Upper lobe of left lung (tissue), 6 donors: Measurements from ENCODE around the gene HSPA8. TPM values are rescaled to one million over a fixed set of nuclear protein-coding genes. Genes with fewer than 3 reads are reported as not detected.

Experiments
- ATAC-seq, 2 donors: fragments of 200-7000 bp; cut with Tn5 transposase; one replicate each; pipeline ENCODE4 v1.9.1; 2022; ENCODE audit warnings: mild to moderate bottlenecking in 2 of 2, moderate library complexity in 2 of 2; ENCODE audit not compliant: low FRiP score in 2 of 2
- DNase-seq, 2 donors: peaks; one replicate each; pipeline ENCODE4 v3.0.0-alpha.2; 2019 to 2020
- H3K27ac ChIP-seq, 4 donors: fragments of 200-600 bp; sonication (generic); one replicate each; pipeline ENCODE4 v1.5.1; 2016 to 2019
- H3K27me3 ChIP-seq, 4 donors: fragments of 200-600 bp; sonication (generic); one replicate each; pipeline ENCODE4 v1.5.1; 2017 to 2019
- H3K36me3 ChIP-seq, 4 donors: fragments of 200-600 bp; sonication (generic); one replicate each; pipeline ENCODE4 v1.5.1; 2016 to 2019
- H3K4me1 ChIP-seq, 4 donors: fragments of 200-600 bp; sonication (generic); one replicate each; pipeline ENCODE4 v1.5.1; 2018 to 2019
- H3K4me3 ChIP-seq, 4 donors: fragments of 200-600 bp; sonication (generic); one replicate each; pipeline ENCODE4 v1.5.1; 2017 to 2019; ENCODE audit warnings: mild to moderate bottlenecking in 2 of 4, moderate library complexity in 1 of 4
- H3K9me3 ChIP-seq, 4 donors: fragments of 200-600 bp; sonication (generic); one replicate each; pipeline ENCODE4 v1.5.1; 2018 to 2019
- CTCF ChIP-seq, 6 experiments: fragments of 450-650 bp in 4 of 6; fragments of 200-600 bp in 2 of 6; sonication (generic) in 2 of 6; IDR thresholded peaks; one replicate each; pipeline ENCODE4 v1.5.1; 2016 to 2019; ENCODE audit warnings: antibody characterized with exemption in 6 of 6
- EP300 ChIP-seq, 4 donors: sonication (generic); formaldehyde crosslinking; IDR thresholded peaks; one replicate each; pipeline ENCODE4 v1.5.1; 2017; ENCODE audit warnings: antibody characterized with exemption in 4 of 4, control low read depth in 2 of 4
- POLR2A ChIP-seq, 4 donors: fragments of 450-650 bp; IDR thresholded peaks; one replicate each; pipeline ENCODE4 v1.5.1; 2016 to 2017; ENCODE audit warnings: antibody characterized with exemption in 4 of 4, mild to moderate bottlenecking in 2 of 4
- POLR2AphosphoS5 ChIP-seq, 2 donors: sonication (generic); formaldehyde crosslinking; IDR thresholded peaks; one replicate each; pipeline ENCODE4 v1.5.1; 2017; ENCODE audit warnings: antibody characterized with exemption in 2 of 2
- WGBS, 2 donors: methylation state at CpG; one replicate each; pipeline ENCODE4 v1.1.5; 2017 to 2018; 5-methylcytosine and 5-hydroxymethylcytosine counted together
- small RNA-seq, 4 donors: library from RNA; depleted of rRNA; stranded (forward); fragments of <200 nt; gene quantifications; one replicate each; pipeline ENCODE3, GENCODE V24; 2016
- total RNA-seq, 6 donors: library from RNA; depleted of rRNA in 4 of 6; stranded (reverse); fragments of >200 nt in 4 of 6; gene quantifications; one replicate each; pipeline versions ENCODE4 v1.1.0 to v1.2.1, GENCODE V29; 2016 to 2021
- donor health status: DM: no; HTN: no; CAD: no; lungs with moderate emphysema.
- donor health status: DM: no; HTN: yes; CAD: no; lungs with severe emphysema.

The HSPA8 gene
- total RNA-seq, 6 donors from 2014 or later, result 261 to 942 (median 659) TPM

DNA sequence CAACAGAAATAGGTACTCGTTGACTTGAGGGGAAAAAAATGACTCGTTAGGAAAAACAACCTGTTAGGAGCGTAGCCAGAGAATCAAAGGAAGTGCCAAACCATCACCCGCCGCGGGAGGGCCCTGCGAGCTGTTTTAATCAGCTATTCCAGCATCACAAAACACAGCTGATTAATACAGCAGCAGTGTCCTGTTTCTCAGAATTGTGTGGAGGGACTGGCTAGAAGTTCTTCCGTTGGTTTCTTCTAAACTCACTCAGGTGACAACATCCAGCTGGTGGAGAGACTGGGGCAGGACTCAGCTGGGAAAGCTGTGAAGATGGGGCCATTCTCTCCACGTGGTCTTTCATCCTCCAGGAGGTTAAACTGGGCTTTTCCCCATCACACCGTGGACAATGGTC lies 28.0 kb downstream of the HSPA8 start:
- no peak overlapping the region for H3K4me3 ChIP-seq
- H3K4me1 ChIP-seq, result no peaks in the 10 kb centered on the region
- WGBS, 2 donors, result 40% methylated on average over 10 of the region's 10 CpGs
- ATAC-seq, result no peak
- H3K27ac ChIP-seq, result no peak overlapping the region
- H3K27me3 ChIP-seq, result no peaks in the 10 kb centered on the region
- H3K36me3 ChIP-seq, result no peaks in the 10 kb centered on the region
- no peak for DNase-seq
- TF ChIP-seq POLR2AphosphoS5 (IDR thresholded peaks at IDR 0.05) (no peak), EP300 (IDR thresholded peaks at IDR 0.05) (no peak), CTCF (IDR thresholded peaks at IDR 0.05) (no peak), POLR2A (IDR thresholded peaks at IDR 0.05) (no peak)
- H3K9me3 ChIP-seq, result no peaks in the 10 kb centered on the region

DNA sequence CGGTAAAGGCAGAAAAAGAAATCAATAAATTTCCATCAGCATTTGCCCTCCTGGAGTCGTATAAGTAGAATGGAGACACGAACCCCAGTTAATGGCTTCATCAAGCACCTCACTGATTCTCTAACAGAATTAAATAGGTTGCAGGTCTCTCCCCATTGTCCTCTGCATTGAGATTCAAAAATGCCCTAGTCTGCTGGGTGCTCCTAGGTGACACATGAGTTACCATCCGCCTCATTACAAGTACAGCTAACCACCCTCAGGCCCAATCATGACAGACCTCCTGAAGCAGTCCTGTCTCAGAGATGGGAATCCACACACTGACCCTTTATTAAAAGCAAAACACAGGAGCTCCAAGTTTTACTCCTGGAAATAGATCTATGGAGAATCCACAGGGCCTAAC lies 31.4 kb downstream of the HSPA8 start:
- no peak overlapping the region for H3K27ac ChIP-seq
- no peak for TF ChIP-seq POLR2A (IDR thresholded peaks at IDR 0.05)
- 83 to 89% methylated on average over 4 of the region's 4 CpGs for WGBS, 2 donors

DNA sequence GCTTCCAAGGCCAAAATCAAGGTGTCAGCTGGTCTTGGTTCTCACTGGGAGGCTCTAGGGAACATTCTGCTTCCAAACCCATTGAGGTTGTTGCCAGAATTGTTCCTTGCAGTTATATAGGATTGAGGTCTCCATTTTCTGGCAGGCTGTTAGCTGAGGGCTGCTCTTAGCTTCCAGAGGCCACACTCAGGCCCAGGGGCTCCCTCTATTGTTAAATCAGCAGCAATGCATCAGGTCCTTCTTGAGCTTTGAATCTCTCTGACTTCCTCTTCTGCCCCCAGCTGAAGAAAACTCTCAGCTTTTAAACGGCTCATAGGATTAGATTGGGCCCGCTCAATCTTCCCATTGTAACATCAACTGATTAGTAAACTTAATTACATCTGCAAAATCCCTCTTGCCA lies 41.0 kb downstream of the HSPA8 start:
- DNase-seq (peak in 1 of 2 donors; percentile 49), ATAC-seq (peak in 1 of 2 donors; percentile 76)
- H3K9me3 ChIP-seq, result no peaks in the 10 kb centered on the region
- H3K27ac ChIP-seq, result no peak overlapping the region
- peaks cover 0 to 8% (median 6%) of the 10 kb centered on the region in 4 donors for H3K4me1 ChIP-seq
- no peaks in the 10 kb centered on the region for H3K27me3 ChIP-seq
- TF ChIP-seq POLR2A (IDR thresholded peaks at IDR 0.05) (no peak), CTCF (IDR thresholded peaks at IDR 0.05) (peak in 5 of 6 experiments; percentile 14 to 44 (median 32))
- 41 to 51% methylated on average over 2 of the region's 2 CpGs for WGBS, 2 donors
- no peak overlapping the region for H3K4me3 ChIP-seq
- no peaks in the 10 kb centered on the region for H3K36me3 ChIP-seq

More for the DNA sequence above, 31.4 kb downstream of the HSPA8 start:
- Histone ChIP-seq H3K27me3 (no peaks in the 10 kb centered on the region), H3K36me3 (no peaks in the 10 kb centered on the region), H3K9me3 (no peaks in the 10 kb centered on the region), H3K4me3 (no peak overlapping the region), H3K4me1 (no peaks in the 10 kb centered on the region)
- ATAC-seq (no peak), DNase-seq (no peak)

- 63 to 80% methylated on average over 9 of the region's 9 CpGs for WGBS, 2 donors
- H3K27me3 ChIP-seq, result no peaks in the 10 kb centered on the region
- no peak overlapping the region for H3K4me3 ChIP-seq
- no peaks in the 10 kb centered on the region for H3K36me3 ChIP-seq
- no peak overlapping the region for H3K27ac ChIP-seq
- ATAC-seq, result no peak
- no peaks in the 10 kb centered on the region for H3K9me3 ChIP-seq
- DNase-seq, result no peak
- H3K4me1 ChIP-seq, result peaks cover 0 to 8% (median 6%) of the 10 kb centered on the region in 4 donors
- TF ChIP-seq EP300 (IDR thresholded peaks at IDR 0.05), result no peak
- no peak for TF ChIP-seq POLR2A (IDR thresholded peaks at IDR 0.05)
- no peak for TF ChIP-seq POLR2AphosphoS5 (IDR thresholded peaks at IDR 0.05)
- no peak for TF ChIP-seq CTCF (IDR thresholded peaks at IDR 0.05)
Measured at GRCh38 chr11:123018702-123019101, 43.2 kb downstream of the HSPA8 start.

DNA sequence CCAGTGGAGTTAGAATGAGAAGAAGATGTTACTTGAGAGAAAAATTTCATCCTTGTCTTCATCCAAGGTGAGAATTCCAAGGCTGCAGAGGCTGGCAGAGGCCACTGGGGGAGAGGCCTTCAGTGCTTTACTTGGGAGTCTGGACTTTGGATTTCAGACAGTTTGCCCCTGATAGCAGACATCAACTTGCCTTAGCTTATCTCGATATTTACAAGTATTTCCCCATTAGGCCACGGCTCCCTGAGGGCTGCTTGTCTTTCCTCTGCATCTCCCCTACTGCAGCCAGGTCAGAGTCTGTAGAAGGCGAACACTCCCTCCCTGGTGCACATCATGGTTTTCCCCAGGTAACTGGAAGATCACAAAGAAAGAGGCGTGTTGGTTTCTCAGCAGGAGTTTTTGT lies 50.4 kb downstream of the HSPA8 start:
- 50 to 74% methylated on average over 4 of the region's 4 CpGs for WGBS, 2 donors
- TF ChIP-seq POLR2A (IDR thresholded peaks at IDR 0.05) (no peak), CTCF (IDR thresholded peaks at IDR 0.05) (no peak), EP300 (IDR thresholded peaks at IDR 0.05) (no peak), POLR2AphosphoS5 (IDR thresholded peaks at IDR 0.05) (no peak)
- Histone ChIP-seq H3K27ac (no peak overlapping the region), H3K4me3 (no peak overlapping the region), H3K4me1 (no peaks in the 10 kb centered on the region), H3K36me3 (no peaks in the 10 kb centered on the region), H3K9me3 (no peaks in the 10 kb centered on the region), H3K27me3 (no peaks in the 10 kb centered on the region)
- DNase-seq, result no peak
- no peak for ATAC-seq

Small RNAs within 50 kb of the gene (small RNA-seq; reads per million reads assigned to genes)
- gene RPL31P47 (0 reads per million in 4 donors), gene SNORD14C (0 reads per million in 4 donors), gene SNORD14D (0 reads per million in 4 donors), gene SNORD14E (148 to 263 (median 170) reads per million in 4 donors)

Other genes with a start within 250 kb of the HSPA8 start
- 1 to 10 TPM in 5 of 6 donors, not detected in 1; 1.1 to 5.4 (median 2.6) TPM for gene CRTAM, start 223.6 kb downstream of the HSPA8 start, total RNA-seq
- gene JHY, start 179.4 kb downstream of the HSPA8 start, total RNA-seq, result 10 to 100 TPM in 2 of 6 donors, 1 to 10 TPM in 4; 5.5 to 20.9 (median 8.8) TPM
- not detected for gene BSX, start 80.3 kb downstream of the HSPA8 start, total RNA-seq
- 10 to 100 TPM in 5 of 6 donors, 1 to 10 TPM in 1; 6.0 to 23.4 (median 15.3) TPM for gene CLMP, start 133.1 kb upstream of the HSPA8 start, total RNA-seq